Astrocyte (in vitro differentiated cells and primary cell): Measurements from ENCODE around the gene IL17RD. TPM values are rescaled to one million over a fixed set of nuclear protein-coding genes. Genes with fewer than 3 reads are reported as not detected.

Experiments
- DNase-seq: peaks from one replicate; pipeline ENCODE4 v3.0.0-alpha.2; 2010; ENCODE audit warnings: low read depth
- FAIRE-seq: peaks from 2 replicates; lab custom pipeline; 2011; peaks lifted over from hg19 to GRCh38; lab: Jason Lieb, UNC
- H2AFZ ChIP-seq: 2 replicates; pipeline ENCODE4 v1.6.0; 2012; ENCODE audit warnings: low read depth, low read length, inconsistent platforms
- H3K27ac ChIP-seq: 2 replicates; pipeline ENCODE4 v1.5.1; 2011; ENCODE audit warnings: low read depth, low read length, inconsistent platforms
- H3K27me3 ChIP-seq: 2 replicates; pipeline ENCODE4 v1.6.0; 2011; ENCODE audit warnings: low read length, inconsistent platforms; ENCODE audit not compliant: insufficient read depth
- H3K36me3 ChIP-seq: 2 replicates; pipeline ENCODE4 v1.5.1; 2011; ENCODE audit warnings: low read length, inconsistent platforms; ENCODE audit not compliant: insufficient read depth
- H3K4me1 ChIP-seq: 2 replicates; pipeline ENCODE4 v1.5.1; 2011; ENCODE audit warnings: low read length, inconsistent platforms; ENCODE audit not compliant: insufficient read depth
- H3K4me2 ChIP-seq: 2 replicates; pipeline ENCODE4 v1.6.0; 2012; ENCODE audit warnings: low read length, inconsistent platforms
- H3K4me3 ChIP-seq: 2 replicates; pipeline ENCODE4 v1.5.1; 2011; ENCODE audit warnings: low read depth, mild to moderate bottlenecking, low read length, inconsistent platforms; ENCODE audit not compliant: insufficient read depth
- H3K79me2 ChIP-seq: 2 replicates; pipeline ENCODE4 v1.6.0; 2012; ENCODE audit warnings: mild to moderate bottlenecking, low read length, inconsistent platforms; ENCODE audit not compliant: insufficient read depth
- H3K9ac ChIP-seq: 2 replicates; pipeline ENCODE4 v1.6.0; 2012; ENCODE audit warnings: mild to moderate bottlenecking, low read length, inconsistent platforms
- H3K9me3 ChIP-seq: 2 replicates; pipeline ENCODE4 v1.5.1; 2012; ENCODE audit warnings: low read depth, mild to moderate bottlenecking, low read length, inconsistent platforms; ENCODE audit not compliant: insufficient read depth
- H4K20me1 ChIP-seq: 2 replicates; pipeline ENCODE4 v1.6.0; 2012; ENCODE audit warnings: low read length, inconsistent platforms; ENCODE audit not compliant: insufficient read depth
- H3K27ac Mint-ChIP-seq: one replicate; pipeline ENCODE4 v1.8.0; 2021; ENCODE audit warnings: mild to moderate bottlenecking, mixed read lengths; ENCODE audit not compliant: unreplicated experiment
- H3K27me3 Mint-ChIP-seq: one replicate; pipeline ENCODE4 v1.8.0; 2021; ENCODE audit warnings: low read depth, mixed read lengths; ENCODE audit not compliant: unreplicated experiment
- H3K36me3 Mint-ChIP-seq: one replicate; pipeline ENCODE4 v1.8.0; 2021; ENCODE audit warnings: low read depth, mixed read lengths; ENCODE audit not compliant: unreplicated experiment
- H3K4me1 Mint-ChIP-seq: one replicate; pipeline ENCODE4 v1.8.0; 2021; ENCODE audit warnings: low read depth, mixed read lengths; ENCODE audit not compliant: unreplicated experiment
- H3K4me3 Mint-ChIP-seq: one replicate; pipeline ENCODE4 v1.8.0; 2021; ENCODE audit warnings: mild to moderate bottlenecking, moderate library complexity, mixed read lengths; ENCODE audit not compliant: unreplicated experiment
- H3K9me3 Mint-ChIP-seq: one replicate; pipeline ENCODE4 v1.8.0; 2021; ENCODE audit warnings: mild to moderate bottlenecking, mixed read lengths; ENCODE audit not compliant: unreplicated experiment
- EZH2 ChIP-seq: IDR thresholded peaks from 2 replicates; pipeline ENCODE4 v1.6.1; 2012; ENCODE audit warnings: mild to moderate bottlenecking, low read length, inconsistent platforms; ENCODE audit not compliant: insufficient read depth
- total RNA-seq: library from RNA; stranded (reverse); gene quantifications from 2 replicates; pipeline ENCODE4 v1.2.1, GENCODE V29; 2021
- TF ChIP-seq, protein P1 (sequence below): IDR thresholded peaks from 2 replicates; pipeline ENCODE4 v1.5.1; 2011; ENCODE audit warnings: low read depth, mild to moderate bottlenecking, inconsistent platforms, low read length, moderate library complexity; ENCODE audit not compliant: insufficient read depth

The IL17RD gene
- total RNA-seq, 1 donor from 2014 or later, result 13.0 TPM

DNA sequence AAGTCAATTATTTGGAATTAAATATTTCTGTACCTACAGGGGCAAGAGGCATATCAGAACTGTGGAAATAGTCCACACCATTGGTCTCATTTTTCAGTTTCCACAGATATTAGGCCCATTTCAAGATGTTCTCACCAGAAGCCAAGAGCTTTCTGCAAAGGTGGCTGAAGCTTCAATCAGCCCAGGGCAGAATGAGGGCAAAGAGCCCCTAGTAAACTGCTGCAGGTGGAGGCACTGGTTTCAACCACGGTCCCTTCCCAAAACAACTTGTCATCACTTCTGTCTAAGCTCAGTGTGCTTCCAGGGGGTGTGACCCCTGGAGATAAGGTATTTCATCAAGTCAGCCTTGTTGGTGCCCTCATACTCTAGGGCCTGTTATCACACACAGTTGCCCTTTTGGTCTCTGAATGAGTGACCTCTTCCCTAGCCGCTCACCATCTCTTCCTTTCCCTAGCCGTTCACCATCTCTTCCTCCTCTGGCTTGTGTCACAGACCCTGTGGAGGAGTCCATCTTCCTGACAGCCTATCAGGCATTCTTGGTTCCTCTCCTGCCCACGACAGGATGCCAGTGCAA is 21.2 kb downstream of the IL17RD start:
- Histone ChIP-seq H3K79me2 (peaks cover 6% of the 10 kb centered on the region), H3K9ac (no peak overlapping the region), H3K27ac (no peak overlapping the region), H3K27me3 (no peaks in the 10 kb centered on the region), H3K4me2 (no peak overlapping the region), H4K20me1 (peaks cover 15% of the 10 kb centered on the region), H3K4me1 (no peaks in the 10 kb centered on the region), H2AFZ (no peak overlapping the region), H3K4me3 (no peak overlapping the region), H3K36me3 (no peaks in the 10 kb centered on the region), H3K9me3 (no peaks in the 10 kb centered on the region)
- FAIRE-seq (no peak), DNase-seq (no peak)
- Mint-ChIP-seq H3K4me1 (no peaks in the 10 kb centered on the region), H3K27ac (no peak overlapping the region), H3K36me3 (no peaks in the 10 kb centered on the region), H3K9me3 (no peaks in the 10 kb centered on the region), H3K27me3 (peaks cover 3% of the 10 kb centered on the region), H3K4me3 (no peak overlapping the region)
- no peak for TF ChIP-seq EZH2
- TF ChIP-seq, protein P1, sequence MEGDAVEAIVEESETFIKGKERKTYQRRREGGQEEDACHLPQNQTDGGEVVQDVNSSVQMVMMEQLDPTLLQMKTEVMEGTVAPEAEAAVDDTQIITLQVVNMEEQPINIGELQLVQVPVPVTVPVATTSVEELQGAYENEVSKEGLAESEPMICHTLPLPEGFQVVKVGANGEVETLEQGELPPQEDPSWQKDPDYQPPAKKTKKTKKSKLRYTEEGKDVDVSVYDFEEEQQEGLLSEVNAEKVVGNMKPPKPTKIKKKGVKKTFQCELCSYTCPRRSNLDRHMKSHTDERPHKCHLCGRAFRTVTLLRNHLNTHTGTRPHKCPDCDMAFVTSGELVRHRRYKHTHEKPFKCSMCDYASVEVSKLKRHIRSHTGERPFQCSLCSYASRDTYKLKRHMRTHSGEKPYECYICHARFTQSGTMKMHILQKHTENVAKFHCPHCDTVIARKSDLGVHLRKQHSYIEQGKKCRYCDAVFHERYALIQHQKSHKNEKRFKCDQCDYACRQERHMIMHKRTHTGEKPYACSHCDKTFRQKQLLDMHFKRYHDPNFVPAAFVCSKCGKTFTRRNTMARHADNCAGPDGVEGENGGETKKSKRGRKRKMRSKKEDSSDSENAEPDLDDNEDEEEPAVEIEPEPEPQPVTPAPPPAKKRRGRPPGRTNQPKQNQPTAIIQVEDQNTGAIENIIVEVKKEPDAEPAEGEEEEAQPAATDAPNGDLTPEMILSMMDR, result no peak

- Histone ChIP-seq H3K9me3 (no peaks in the 10 kb centered on the region), H3K36me3 (no peaks in the 10 kb centered on the region), H3K4me2 (no peak overlapping the region), H4K20me1 (peaks cover 15% of the 10 kb centered on the region), H3K4me3 (no peak overlapping the region), H3K4me1 (no peaks in the 10 kb centered on the region), H2AFZ (no peak overlapping the region), H3K79me2 (peaks cover 4% of the 10 kb centered on the region), H3K27me3 (no peaks in the 10 kb centered on the region), H3K27ac (no peak overlapping the region), H3K9ac (no peak overlapping the region)
- Mint-ChIP-seq H3K4me3 (no peak overlapping the region), H3K27me3 (peaks cover 3% of the 10 kb centered on the region), H3K9me3 (no peaks in the 10 kb centered on the region), H3K36me3 (no peaks in the 10 kb centered on the region), H3K4me1 (no peaks in the 10 kb centered on the region), H3K27ac (no peak overlapping the region)
- DNase-seq (no peak), FAIRE-seq (no peak)
- no peak for TF ChIP-seq EZH2
- TF ChIP-seq, protein P1, result no peak
Measured at GRCh38 chr3:57142411-57142723, 22.8 kb downstream of the IL17RD start.

- Mint-ChIP-seq H3K36me3 (no peaks in the 10 kb centered on the region), H3K4me1 (peaks cover under 1% of the 10 kb centered on the region), H3K27ac (no peak overlapping the region), H3K4me3 (no peak overlapping the region), H3K9me3 (no peaks in the 10 kb centered on the region), H3K27me3 (peaks cover 3% of the 10 kb centered on the region)
- Histone ChIP-seq H3K4me2 (no peak overlapping the region), H2AFZ (no peak overlapping the region), H3K9me3 (no peaks in the 10 kb centered on the region), H3K79me2 (peaks cover 6% of the 10 kb centered on the region), H4K20me1 (peaks cover 15% of the 10 kb centered on the region), H3K36me3 (no peaks in the 10 kb centered on the region), H3K4me3 (no peak overlapping the region), H3K9ac (no peak overlapping the region), H3K27ac (no peak overlapping the region), H3K4me1 (peaks cover 3% of the 10 kb centered on the region), H3K27me3 (no peaks in the 10 kb centered on the region)
- FAIRE-seq (no peak), DNase-seq (no peak)
- TF ChIP-seq EZH2, result no peak
- TF ChIP-seq, protein P1, result no peak
Measured at GRCh38 chr3:57141719-57142410, 23.3 kb downstream of the IL17RD start.
